B cell (primary cell): Measurements from ENCODE around the gene PSME1. TPM values are rescaled to one million over a fixed set of nuclear protein-coding genes. Genes with fewer than 3 reads are reported as not detected.

Experiments
- ATAC-seq: fragments of 200-7000 bp; cut with Tn5 transposase; one replicate; pipeline ENCODE4 v1.10.0; 2021; ENCODE audit warnings: low read depth, mild to moderate bottlenecking, moderate number of reproducible peaks, moderate library complexity
- CTCF ChIA-PET: fragments of 350-600 bp; sonication (Branson Sonifier 250); formaldehyde crosslinking; loops from one replicate; lab custom pipeline; 2021; ENCODE audit warnings: antibody characterized with exemption, inconsistent platforms; lab: Charles Lee
- POLR2A ChIA-PET: fragments of 350-600 bp; sonication (Branson Sonifier 250); formaldehyde crosslinking; loops from one replicate; lab custom pipeline; 2021; ENCODE audit warnings: antibody characterized with exemption; lab: Charles Lee
- DNase-seq: peaks from one replicate; pipeline ENCODE4 v3.0.0; 2013
- H2AFZ ChIP-seq: 2 replicates; pipeline ENCODE4 v1.6.1; 2012; ENCODE audit warnings: mild to moderate bottlenecking, low read depth, low read length; ENCODE audit not compliant: insufficient read depth, poor library complexity, severe bottlenecking
- H3K27ac ChIP-seq, 2 donors: 1 replicate in 1 of 2; 2 replicates in 1 of 2; pipeline ENCODE4 v1.5.1; 2012 to 2013; ENCODE audit warnings: low read length in 2 of 2, mild to moderate bottlenecking in 2 of 2, moderate library complexity in 1 of 2
- H3K27me3 ChIP-seq, 4 experiments: fragments of 200-600 bp in 1 of 4; sonication (generic) in 1 of 4; replicated peaks in 1 of 4; 1 replicate in 2 of 4; 2 replicates in 2 of 4; pipeline versions ENCODE4 v1.6.1 to v1.7.0; 2013 to 2016; ENCODE audit warnings: low read length in 3 of 4, mild to moderate bottlenecking in 2 of 4, mixed read lengths in 1 of 4, moderate library complexity in 1 of 4; ENCODE audit not compliant: insufficient read depth in 4 of 4, control insufficient read depth in 3 of 4; ENCODE audit errors: control extremely low read depth in 1 of 4
- H3K36me3 ChIP-seq, 2 experiments: replicated peaks in 1 of 2; 1 replicate in 1 of 2; 2 replicates in 1 of 2; pipeline versions ENCODE4 v1.6.1 to v1.7.1; 2013; ENCODE audit warnings: low read length in 1 of 2; ENCODE audit not compliant: insufficient read depth in 2 of 2, control insufficient read depth in 1 of 2; ENCODE audit errors: control extremely low read depth in 1 of 2, extremely low read depth in 1 of 2
- H3K4me1 ChIP-seq, 2 donors: fragments of 200-600 bp in 1 of 2; sonication (generic) in 1 of 2; 1 replicate in 1 of 2; 2 replicates in 1 of 2; pipeline versions ENCODE4 v1.5.1 to v1.6.1; 2013 to 2017; ENCODE audit warnings: low read length in 2 of 2; ENCODE audit not compliant: control insufficient read depth in 2 of 2, insufficient read depth in 2 of 2
- H3K4me2 ChIP-seq: replicated peaks from 2 replicates; pipeline ENCODE3; 2012; ENCODE audit warnings: mild to moderate bottlenecking, low read depth, low read length; ENCODE audit not compliant: poor library complexity, severe bottlenecking
- H3K4me3 ChIP-seq, 5 experiments: fragments of 200-600 bp in 1 of 5; sonication (generic) in 1 of 5; 1 replicate in 3 of 5; 2 replicates in 2 of 5; pipeline versions ENCODE4 v1.5.1 to v1.7.0; 2011 to 2016; ENCODE audit warnings: low read length in 4 of 5, mild to moderate bottlenecking in 4 of 5, low read depth in 2 of 5, control low read depth in 1 of 5, moderate library complexity in 1 of 5; ENCODE audit not compliant: insufficient read depth in 1 of 5; ENCODE audit errors: control extremely low read depth in 1 of 5, extremely low read depth in 1 of 5
- H3K79me2 ChIP-seq: fragments of 200-600 bp; sonication (generic); one replicate; pipeline ENCODE4 v1.6.0; 2016; ENCODE audit warnings: low read length; ENCODE audit not compliant: control insufficient read depth, insufficient read depth
- H3K9ac ChIP-seq: fragments of 200-600 bp; sonication (generic); 2 replicates; pipeline ENCODE4 v1.6.1; 2017; ENCODE audit warnings: mild to moderate bottlenecking, low read length, moderate library complexity
- H3K9me3 ChIP-seq, 3 donors: one replicate each; pipeline versions ENCODE4 v1.6.1 to v1.7.1; 2013; ENCODE audit warnings: low read length in 2 of 3; ENCODE audit not compliant: control insufficient read depth in 2 of 3, insufficient read depth in 1 of 3; ENCODE audit errors: control extremely low read depth in 1 of 3
- H4K20me1 ChIP-seq: 2 replicates; pipeline ENCODE4 v1.6.0; 2012; ENCODE audit warnings: mild to moderate bottlenecking, low read length; ENCODE audit not compliant: insufficient read depth, control insufficient read depth, poor library complexity, severe bottlenecking
- H3K27ac Mint-ChIP-seq: one replicate; pipeline ENCODE4 v1.8.0; 2021; ENCODE audit warnings: mixed read lengths
- H3K27me3 Mint-ChIP-seq: one replicate; pipeline ENCODE4 v1.8.0; 2021; ENCODE audit warnings: mixed read lengths
- H3K4me1 Mint-ChIP-seq: one replicate; pipeline ENCODE4 v1.8.0; 2021; ENCODE audit warnings: mixed read lengths
- H3K4me3 Mint-ChIP-seq: one replicate; pipeline ENCODE4 v1.8.0; 2021; ENCODE audit warnings: mixed read lengths
- H3K9me3 Mint-ChIP-seq: one replicate; pipeline ENCODE4 v1.8.0; 2022; ENCODE audit warnings: mixed read lengths; ENCODE audit not compliant: insufficient read depth
- CTCF ChIP-seq: fragments of 200-600 bp; IDR thresholded peaks from one replicate; pipeline ENCODE4 v1.8.0; 2022; ENCODE audit warnings: antibody characterized with exemption, mild to moderate bottlenecking
- EZH2 ChIP-seq: IDR thresholded peaks from 2 replicates; pipeline ENCODE4 v1.6.1; 2012; ENCODE audit warnings: borderline replicate concordance, low read depth, mild to moderate bottlenecking, moderate library complexity, low read length; ENCODE audit not compliant: insufficient read depth, poor library complexity, severe bottlenecking
- WGBS: methylation state at CpG from one replicate; pipeline ENCODE4 v1.1.5; 2013; ENCODE audit warnings: missing lambda C conversion rate; ENCODE audit not compliant: insufficient coverage; 5-methylcytosine and 5-hydroxymethylcytosine counted together
- intact Hi-C: fragments of 100-400 bp; cut with micrococcal nuclease; formaldehyde crosslinking; loops from one replicate; pipeline ENCODE4 v1.10.0; 2022
- polyA plus RNA-seq: library from polyadenylated mRNA; depleted of rRNA; stranded (reverse); fragments of >200 nt; gene quantifications from 2 replicates; pipeline ENCODE4 v1.2.3, GENCODE V29; 2012
- total RNA-seq, 2 donors: library from RNA; stranded (reverse); fragments of 120-200 nt in 1 of 2; gene quantifications; 1 replicate in 1 of 2; 2 replicates in 1 of 2; pipeline versions ENCODE4 v1.2.3 to v1.2.4, GENCODE V29; 2013 to 2022

Gene PSME1
- total and polyA plus RNA-seq, 2 donors (not counting 1 experiment from before 2014, with no cell fraction given), result 237 to 257 TPM

GRCh38 chr14:24087004-24087403 lies 49.0 kb upstream of the PSME1 start:
- 100% methylated on average over 1 of the region's 1 CpG for WGBS

DNA sequence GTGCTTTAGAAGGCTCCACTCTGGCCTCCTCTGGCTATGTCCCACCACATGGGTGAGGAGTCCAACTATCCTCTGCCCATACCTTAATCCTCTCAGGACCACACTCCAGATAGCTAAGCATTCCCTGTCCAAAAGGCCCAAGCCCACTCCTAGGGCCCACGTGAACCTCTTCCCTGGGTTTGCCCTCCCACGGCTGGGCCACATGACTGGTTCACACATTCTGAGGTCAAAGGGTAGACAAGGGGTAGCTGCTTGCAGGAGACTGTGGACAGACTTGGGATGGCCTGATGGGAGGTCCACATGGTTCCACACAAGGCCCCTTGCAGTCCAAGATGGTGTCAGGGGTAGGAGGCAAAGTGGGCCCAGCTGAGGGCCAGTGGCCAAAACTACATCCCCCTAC lies 47.9 kb upstream of the PSME1 start:
- H3K4me1 Mint-ChIP-seq, result peaks cover 14% of the 10 kb centered on the region
- no peaks in the 10 kb centered on the region for H3K27me3 Mint-ChIP-seq
- no peak overlapping the region for H3K4me2 ChIP-seq
- H3K4me3 Mint-ChIP-seq, result no peak overlapping the region
- H3K4me1 ChIP-seq, result peaks cover 0 to 9% of the 10 kb centered on the region in 2 donors
- H3K4me3 ChIP-seq, result no peak overlapping the region
- no peak overlapping the region for H3K27ac Mint-ChIP-seq
- 100% methylated on average over 1 of the region's 2 CpGs for WGBS
- no peak overlapping the region for H3K27ac ChIP-seq
- no peak for ATAC-seq
- DNase-seq, result no peak
- ChIA-PET POLR2A (interaction anchor here (0.7 kb wide), 1 partner anchor 25 kb away, joined by 6 read pairs; no protein-coding TSS in a partner anchor), CTCF (interaction anchor here (0.7 to 12.1 kb wide), 6 partner anchors 8 to 73 kb away, joined by 3 to 292 read pairs (median 4); partner anchors contain the start of gene CPNE6)
- H3K36me3 ChIP-seq, result no peaks in the 10 kb centered on the region
- H3K27me3 ChIP-seq, result no peaks in the 10 kb centered on the region
- no peak for TF ChIP-seq CTCF
- TF ChIP-seq EZH2, result no peak
- peaks cover 4% of the 10 kb centered on the region for H3K79me2 ChIP-seq
- no peaks in the 10 kb centered on the region for H4K20me1 ChIP-seq
- H3K9ac ChIP-seq, result no peak overlapping the region
- H2AFZ ChIP-seq, result no peak overlapping the region
- H3K9me3 ChIP-seq, result no peaks in the 10 kb centered on the region
- H3K9me3 Mint-ChIP-seq, result no peaks in the 10 kb centered on the region
- intact Hi-C loops, result no loop called here

More at GRCh38 chr14:24087004-24087403, 49.0 kb upstream of the PSME1 start:
- Histone ChIP-seq H3K4me3 (no peak overlapping the region), H3K9me3 (no peaks in the 10 kb centered on the region), H3K4me2 (no peak overlapping the region), H3K27me3 (no peaks in the 10 kb centered on the region), H4K20me1 (no peaks in the 10 kb centered on the region), H3K27ac (no peak overlapping the region), H3K79me2 (peaks cover 4% of the 10 kb centered on the region), H3K4me1 (peaks cover under 1 to 10% of the 10 kb centered on the region in 2 donors), H2AFZ (no peak overlapping the region), H3K9ac (no peak overlapping the region), H3K36me3 (no peaks in the 10 kb centered on the region)
- TF ChIP-seq EZH2, result no peak
- no peak for TF ChIP-seq CTCF
- POLR2A ChIA-PET, result no interaction called here
- Mint-ChIP-seq H3K27ac (no peak overlapping the region), H3K27me3 (no peaks in the 10 kb centered on the region), H3K4me3 (no peak overlapping the region), H3K4me1 (peaks cover 14% of the 10 kb centered on the region), H3K9me3 (no peaks in the 10 kb centered on the region)
- no peak for ATAC-seq
- intact Hi-C loops, result no loop called here
- CTCF ChIA-PET, result interaction anchor here (1.2 to 8.0 kb wide), 3 partner anchors 21 to 33 kb away, joined by 3 to 75 read pairs (median 17); no protein-coding TSS in a partner anchor
- no peak for DNase-seq
